Measurements from ENCODE around the gene SYT11.
A peak's percentile ranks its signal among the peaks of the same experiment; 100 is the strongest.

Gene SYT11

GRCh38 chr1:155856975-155857930 is 2.1 kb upstream of the SYT11 start, which contains the start of gene GON4L (continued):
- TF ChIP-seq ZBTB20 (tag by site-specific recombination; IDR thresholded peaks at IDR 0.05) (peak; percentile 74; the same call in 1 of the 2 replicates), ZNF324 (tag by site-specific recombination; IDR thresholded peaks at IDR 0.05) (peak; percentile 26; the same call in 1 of the 2 replicates), ZNF18 (tag by site-specific recombination; IDR thresholded peaks at IDR 0.05) (0 out of 2 replicates have a peak, but pooled peaks have one; percentile 35), ZNF514 (tag by site-specific recombination; IDR thresholded peaks at IDR 0.05) (no peak), ZNF561 (tag by site-specific recombination; IDR thresholded peaks at IDR 0.05; ENCODE audit: borderline replicate concordance) (no peak), ZNF169 (tag by site-specific recombination; IDR thresholded peaks at IDR 0.05) (no peak), ZNF501 (tag by site-specific recombination; IDR thresholded peaks at IDR 0.05) (peak; percentile 89), REPIN1 (tag by site-specific recombination; IDR thresholded peaks at IDR 0.05; ENCODE audit: low read depth) (peak; percentile 85; the same call in 1 of the 2 replicates), ZNF221 (tag by site-specific recombination; IDR thresholded peaks at IDR 0.05; ENCODE audit: borderline replicate concordance) (no peak), ZFP3 (tag by site-specific recombination; IDR thresholded peaks at IDR 0.05; ENCODE audit: low read depth) (no peak), ZNF302 (tag by site-specific recombination; IDR thresholded peaks at IDR 0.05; ENCODE audit: low read depth) (no peak), YY2 (tag by site-specific recombination; IDR thresholded peaks at IDR 0.05) (peak; percentile 71), EGR2 (tag by site-specific recombination; IDR thresholded peaks at IDR 0.05; ENCODE audit: low read depth) (0 out of 2 replicates have a peak, but pooled peaks have one; percentile 14), ZNF707 (tag by site-specific recombination; IDR thresholded peaks at IDR 0.05) (no peak), MEIS1 (CRISPR knock-in tag; IDR thresholded peaks at IDR 0.05; ENCODE audit: borderline replicate concordance) (no peak), ZBTB17 (tag by site-specific recombination; IDR thresholded peaks at IDR 0.05) (peak; percentile 89), IKZF3 (tag by site-specific recombination; IDR thresholded peaks at IDR 0.05) (no peak), ZNF394 (tag by site-specific recombination; IDR thresholded peaks at IDR 0.05; ENCODE audit: borderline replicate concordance) (peak; percentile 94), ZNF558 (tag by site-specific recombination; IDR thresholded peaks at IDR 0.05) (no peak; the same call in 1 of the 2 replicates), GFI1B (tag by site-specific recombination; IDR thresholded peaks at IDR 0.05) (no peak), ZNF202 (tag by site-specific recombination; IDR thresholded peaks at IDR 0.05; ENCODE audit: borderline replicate concordance) (no peak), ZNF600 (tag by site-specific recombination; IDR thresholded peaks at IDR 0.05) (peak; percentile 97), ZBTB8A (tag by site-specific recombination; IDR thresholded peaks at IDR 0.05) (peak; percentile 38; the same call in 1 of the 2 replicates), ELK4 (IDR thresholded peaks at IDR 0.05; ENCODE audit: borderline replicate concordance, low read depth, low read length) (peak; percentile 49; the same call in 1 of the 2 replicates), ZNF76 (tag by site-specific recombination; IDR thresholded peaks at IDR 0.05; ENCODE audit: borderline replicate concordance, low read depth) (peak; percentile 93), AEBP2 (tag by site-specific recombination; IDR thresholded peaks at IDR 0.05; ENCODE audit: borderline replicate concordance) (no peak)
- TF ChIP-seq, protein P1, sequence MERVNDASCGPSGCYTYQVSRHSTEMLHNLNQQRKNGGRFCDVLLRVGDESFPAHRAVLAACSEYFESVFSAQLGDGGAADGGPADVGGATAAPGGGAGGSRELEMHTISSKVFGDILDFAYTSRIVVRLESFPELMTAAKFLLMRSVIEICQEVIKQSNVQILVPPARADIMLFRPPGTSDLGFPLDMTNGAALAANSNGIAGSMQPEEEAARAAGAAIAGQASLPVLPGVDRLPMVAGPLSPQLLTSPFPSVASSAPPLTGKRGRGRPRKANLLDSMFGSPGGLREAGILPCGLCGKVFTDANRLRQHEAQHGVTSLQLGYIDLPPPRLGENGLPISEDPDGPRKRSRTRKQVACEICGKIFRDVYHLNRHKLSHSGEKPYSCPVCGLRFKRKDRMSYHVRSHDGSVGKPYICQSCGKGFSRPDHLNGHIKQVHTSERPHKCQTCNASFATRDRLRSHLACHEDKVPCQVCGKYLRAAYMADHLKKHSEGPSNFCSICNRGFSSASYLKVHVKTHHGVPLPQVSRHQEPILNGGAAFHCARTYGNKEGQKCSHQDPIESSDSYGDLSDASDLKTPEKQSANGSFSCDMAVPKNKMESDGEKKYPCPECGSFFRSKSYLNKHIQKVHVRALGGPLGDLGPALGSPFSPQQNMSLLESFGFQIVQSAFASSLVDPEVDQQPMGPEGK (tag by site-specific recombination; IDR thresholded peaks at IDR 0.05): peak; percentile 62; the same call in 1 of the 2 replicates
- TF ChIP-seq, protein P2, sequence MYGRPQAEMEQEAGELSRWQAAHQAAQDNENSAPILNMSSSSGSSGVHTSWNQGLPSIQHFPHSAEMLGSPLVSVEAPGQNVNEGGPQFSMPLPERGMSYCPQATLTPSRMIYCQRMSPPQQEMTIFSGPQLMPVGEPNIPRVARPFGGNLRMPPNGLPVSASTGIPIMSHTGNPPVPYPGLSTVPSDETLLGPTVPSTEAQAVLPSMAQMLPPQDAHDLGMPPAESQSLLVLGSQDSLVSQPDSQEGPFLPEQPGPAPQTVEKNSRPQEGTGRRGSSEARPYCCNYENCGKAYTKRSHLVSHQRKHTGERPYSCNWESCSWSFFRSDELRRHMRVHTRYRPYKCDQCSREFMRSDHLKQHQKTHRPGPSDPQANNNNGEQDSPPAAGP (tag by site-specific recombination; IDR thresholded peaks at IDR 0.05): peak; percentile 81
- TF ChIP-seq, protein P3, sequence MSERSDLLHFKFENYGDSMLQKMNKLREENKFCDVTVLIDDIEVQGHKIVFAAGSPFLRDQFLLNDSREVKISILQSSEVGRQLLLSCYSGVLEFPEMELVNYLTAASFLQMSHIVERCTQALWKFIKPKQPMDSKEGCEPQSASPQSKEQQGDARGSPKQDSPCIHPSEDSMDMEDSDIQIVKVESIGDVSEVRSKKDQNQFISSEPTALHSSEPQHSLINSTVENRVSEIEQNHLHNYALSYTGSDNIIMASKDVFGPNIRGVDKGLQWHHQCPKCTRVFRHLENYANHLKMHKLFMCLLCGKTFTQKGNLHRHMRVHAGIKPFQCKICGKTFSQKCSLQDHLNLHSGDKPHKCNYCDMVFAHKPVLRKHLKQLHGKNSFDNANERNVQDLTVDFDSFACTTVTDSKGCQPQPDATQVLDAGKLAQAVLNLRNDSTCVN (tag by site-specific recombination; optimal IDR thresholded peaks at IDR 0.05): peak; percentile 95

All from HEK293 (cell line).